ENCODE data around the gene S100A7.

The S100A7 gene

GRCh38 chr1:153437236-153437635, 23.2 kb downstream of the S100A7 start:
- H2BK12ac ChIP-seq (ENCODE audit: low read length): no peak overlapping the region
- no peak overlapping the region for H2AK5ac ChIP-seq (ENCODE audit: low read depth, low read length)
- H3K4me3 ChIP-seq (ENCODE audit: low read length in 2 of 2): no peak overlapping the region
- H3K27me3 ChIP-seq (ENCODE audit: control insufficient read depth in 3 of 3, insufficient read depth in 3 of 3, low read depth in 1 of 3, low read length in 3 of 3): peaks cover 0 to 17% (median 0%) of the 10 kb centered on the region in 3 experiments
- no peaks in the 10 kb centered on the region for H3K36me3 ChIP-seq (replicated peaks in 1 of 2; ENCODE audit: control insufficient read depth in 2 of 2, insufficient read depth in 2 of 2, low read length in 2 of 2)
- no peak overlapping the region for H2AFZ ChIP-seq (ENCODE audit: low read length)
- H3K4me2 ChIP-seq (ENCODE audit: insufficient read depth, low read length, poor library complexity, severe bottlenecking): no peak overlapping the region
- no peak for DNase-seq (ENCODE audit: low spot score)
- no peak overlapping the region for H3K18ac ChIP-seq (ENCODE audit: low read length)
- no peak overlapping the region for H3K4ac ChIP-seq (ENCODE audit: low read length)
- H2BK15ac ChIP-seq (ENCODE audit: low read length): no peak overlapping the region
- no peak overlapping the region for H3K14ac ChIP-seq (ENCODE audit: low read length)
- no CpG with 5 or more reads among the region's 4 CpGs for WGBS, 2 donors (ENCODE audit: extremely low coverage in 2 of 2, insufficient read length in 2 of 2, insufficient replicate concordance in 1 of 2)
- H3K79me1 ChIP-seq (ENCODE audit: low read depth, low read length): no peaks in the 10 kb centered on the region
- H3K9ac ChIP-seq (ENCODE audit: low read depth, low read length, poor library complexity): no peak overlapping the region
- H4K8ac ChIP-seq (ENCODE audit: low read depth, low read length): no peak overlapping the region
- H3K23ac ChIP-seq (ENCODE audit: low read depth, low read length, poor library complexity): no peak overlapping the region
- no peak overlapping the region for H4K91ac ChIP-seq (ENCODE audit: low read depth, low read length, poor library complexity)
- H3K4me1 ChIP-seq (ENCODE audit: control insufficient read depth in 2 of 2, insufficient read depth in 1 of 2, low read depth in 1 of 2, low read length in 2 of 2): no peaks in the 10 kb centered on the region
- H3K27ac ChIP-seq (replicated peaks; ENCODE audit: low read length): no peak overlapping the region
- no peak overlapping the region for H2BK5ac ChIP-seq (ENCODE audit: low read length)
- no peaks in the 10 kb centered on the region for H3K9me3 ChIP-seq (replicated peaks in 1 of 2; ENCODE audit: control insufficient read depth in 2 of 2, insufficient read depth in 1 of 2, low read depth in 1 of 2, low read length in 2 of 2)
- H2BK120ac ChIP-seq (ENCODE audit: low read depth, low read length): no peak overlapping the region

- Histone ChIP-seq H3K27ac (replicated peaks; ENCODE audit: low read length) (no peak overlapping the region), H2BK120ac (ENCODE audit: low read depth, low read length) (no peak overlapping the region), H2BK15ac (ENCODE audit: low read length) (no peak overlapping the region), H2BK12ac (ENCODE audit: low read length) (no peak overlapping the region), H3K36me3 (replicated peaks in 1 of 2; ENCODE audit: control insufficient read depth in 2 of 2, insufficient read depth in 2 of 2, low read length in 2 of 2) (no peaks in the 10 kb centered on the region), H3K14ac (ENCODE audit: low read length) (peak overlapping the region; percentile 74), H2AFZ (ENCODE audit: low read length) (no peak overlapping the region), H3K27me3 (ENCODE audit: control insufficient read depth in 3 of 3, insufficient read depth in 3 of 3, low read depth in 1 of 3, low read length in 3 of 3) (peaks cover 0 to 16% (median 0%) of the 10 kb centered on the region in 3 experiments), H3K79me1 (ENCODE audit: low read depth, low read length) (no peaks in the 10 kb centered on the region), H2AK5ac (ENCODE audit: low read depth, low read length) (no peak overlapping the region), H4K8ac (ENCODE audit: low read depth, low read length) (no peak overlapping the region), H3K9me3 (replicated peaks in 1 of 2; ENCODE audit: control insufficient read depth in 2 of 2, insufficient read depth in 1 of 2, low read depth in 1 of 2, low read length in 2 of 2) (no peaks in the 10 kb centered on the region), H3K4me2 (ENCODE audit: insufficient read depth, low read length, poor library complexity, severe bottlenecking) (no peak overlapping the region), H3K23ac (ENCODE audit: low read depth, low read length, poor library complexity) (no peak overlapping the region), H4K91ac (ENCODE audit: low read depth, low read length, poor library complexity) (no peak overlapping the region), H3K18ac (ENCODE audit: low read length) (no peak overlapping the region), H3K9ac (ENCODE audit: low read depth, low read length, poor library complexity) (no peak overlapping the region), H3K4me1 (ENCODE audit: control insufficient read depth in 2 of 2, insufficient read depth in 1 of 2, low read depth in 1 of 2, low read length in 2 of 2) (no peaks in the 10 kb centered on the region), H2BK5ac (ENCODE audit: low read length) (no peak overlapping the region), H3K4me3 (ENCODE audit: low read length in 2 of 2) (no peak overlapping the region), H3K4ac (ENCODE audit: low read length) (no peak overlapping the region)
- WGBS, 2 donors (ENCODE audit: extremely low coverage in 2 of 2, insufficient read length in 2 of 2, insufficient replicate concordance in 1 of 2): no CpG with 5 or more reads among the region's 11 CpGs
- no peak for DNase-seq (ENCODE audit: low spot score)
Measured at GRCh38 chr1:153434746-153435455, 25.6 kb downstream of the S100A7 start.

GRCh38 chr1:153432874-153433681, 27.4 kb downstream of the S100A7 start:
- Histone ChIP-seq H2AFZ (ENCODE audit: low read length) (no peak overlapping the region), H3K23ac (ENCODE audit: low read depth, low read length, poor library complexity) (no peak overlapping the region), H3K4me3 (ENCODE audit: low read length in 2 of 2) (no peak overlapping the region), H3K27me3 (ENCODE audit: control insufficient read depth in 3 of 3, insufficient read depth in 3 of 3, low read depth in 1 of 3, low read length in 3 of 3) (peaks cover 0 to 13% (median 0%) of the 10 kb centered on the region in 3 experiments), H3K36me3 (replicated peaks in 1 of 2; ENCODE audit: control insufficient read depth in 2 of 2, insufficient read depth in 2 of 2, low read length in 2 of 2) (no peaks in the 10 kb centered on the region), H3K4ac (ENCODE audit: low read length) (no peak overlapping the region), H3K18ac (ENCODE audit: low read length) (no peak overlapping the region), H4K8ac (ENCODE audit: low read depth, low read length) (no peak overlapping the region), H3K79me1 (ENCODE audit: low read depth, low read length) (no peaks in the 10 kb centered on the region), H3K27ac (replicated peaks; ENCODE audit: low read length) (no peak overlapping the region), H2BK15ac (ENCODE audit: low read length) (no peak overlapping the region), H2BK120ac (ENCODE audit: low read depth, low read length) (no peak overlapping the region), H3K14ac (ENCODE audit: low read length) (no peak overlapping the region), H4K91ac (ENCODE audit: low read depth, low read length, poor library complexity) (no peak overlapping the region), H3K9me3 (replicated peaks in 1 of 2; ENCODE audit: control insufficient read depth in 2 of 2, insufficient read depth in 1 of 2, low read depth in 1 of 2, low read length in 2 of 2) (no peaks in the 10 kb centered on the region), H2AK5ac (ENCODE audit: low read depth, low read length) (no peak overlapping the region), H3K4me2 (ENCODE audit: insufficient read depth, low read length, poor library complexity, severe bottlenecking) (no peak overlapping the region), H3K4me1 (ENCODE audit: control insufficient read depth in 2 of 2, insufficient read depth in 1 of 2, low read depth in 1 of 2, low read length in 2 of 2) (no peaks in the 10 kb centered on the region), H2BK5ac (ENCODE audit: low read length) (no peak overlapping the region), H3K9ac (ENCODE audit: low read depth, low read length, poor library complexity) (no peak overlapping the region), H2BK12ac (ENCODE audit: low read length) (no peak overlapping the region)
- DNase-seq (ENCODE audit: low spot score): no peak
- WGBS, 2 donors (ENCODE audit: extremely low coverage in 2 of 2, insufficient read length in 2 of 2, insufficient replicate concordance in 1 of 2): no CpG with 5 or more reads among the region's 9 CpGs

DNA sequence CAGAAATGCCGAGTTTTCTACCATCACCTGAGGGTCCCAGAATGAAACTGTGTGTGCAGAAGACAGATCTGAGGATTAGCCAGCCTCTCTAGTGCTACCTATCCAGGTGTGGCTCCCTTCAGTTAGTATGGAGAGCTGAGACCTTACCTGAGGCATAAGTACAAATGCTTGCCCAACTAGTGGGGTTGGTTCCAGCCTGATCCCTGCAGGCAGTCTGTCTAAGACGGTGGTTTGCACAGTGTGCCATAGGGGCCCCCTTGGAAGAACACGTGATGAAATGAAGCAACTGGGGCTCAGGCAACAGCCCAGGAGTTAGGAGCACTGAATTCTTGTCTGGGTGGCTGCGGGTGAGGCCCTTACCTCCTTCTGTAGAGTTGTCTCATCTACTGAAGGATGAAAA, 28.5 kb downstream of the S100A7 start:
- Histone ChIP-seq H3K36me3 (replicated peaks in 1 of 2; ENCODE audit: control insufficient read depth in 2 of 2, insufficient read depth in 2 of 2, low read length in 2 of 2) (no peaks in the 10 kb centered on the region), H3K27ac (replicated peaks; ENCODE audit: low read length) (no peak overlapping the region), H2AFZ (ENCODE audit: low read length) (no peak overlapping the region), H3K14ac (ENCODE audit: low read length) (no peak overlapping the region), H3K4me1 (ENCODE audit: control insufficient read depth in 2 of 2, insufficient read depth in 1 of 2, low read depth in 1 of 2, low read length in 2 of 2) (no peaks in the 10 kb centered on the region), H3K4me2 (ENCODE audit: insufficient read depth, low read length, poor library complexity, severe bottlenecking) (no peak overlapping the region), H3K9ac (ENCODE audit: low read depth, low read length, poor library complexity) (no peak overlapping the region), H3K79me1 (ENCODE audit: low read depth, low read length) (no peaks in the 10 kb centered on the region), H2AK5ac (ENCODE audit: low read depth, low read length) (no peak overlapping the region), H3K4me3 (ENCODE audit: low read length in 2 of 2) (no peak overlapping the region), H4K8ac (ENCODE audit: low read depth, low read length) (no peak overlapping the region), H3K9me3 (replicated peaks in 1 of 2; ENCODE audit: control insufficient read depth in 2 of 2, insufficient read depth in 1 of 2, low read depth in 1 of 2, low read length in 2 of 2) (no peaks in the 10 kb centered on the region), H2BK120ac (ENCODE audit: low read depth, low read length) (no peak overlapping the region), H4K91ac (ENCODE audit: low read depth, low read length, poor library complexity) (no peak overlapping the region), H3K18ac (ENCODE audit: low read length) (no peak overlapping the region), H3K27me3 (ENCODE audit: control insufficient read depth in 3 of 3, insufficient read depth in 3 of 3, low read depth in 1 of 3, low read length in 3 of 3) (peaks cover 0 to 7% (median 0%) of the 10 kb centered on the region in 3 experiments), H2BK12ac (ENCODE audit: low read length) (no peak overlapping the region), H2BK5ac (ENCODE audit: low read length) (no peak overlapping the region), H3K4ac (ENCODE audit: low read length) (no peak overlapping the region), H2BK15ac (ENCODE audit: low read length) (no peak overlapping the region), H3K23ac (ENCODE audit: low read depth, low read length, poor library complexity) (no peak overlapping the region)
- DNase-seq (ENCODE audit: low spot score): no peak
- WGBS, 2 donors (ENCODE audit: extremely low coverage in 2 of 2, insufficient read length in 2 of 2, insufficient replicate concordance in 1 of 2): no CpG with 5 or more reads among the region's 4 CpGs
